Suppressor macrophage treated with lipopolysaccharide for 1 hour (primary cell): ENCODE data around the gene ARHGEF6.
A peak's percentile ranks its signal among the peaks of the same experiment; 100 is the strongest.
"Not testable (repeated sequence)": the region's sequence is repeated elsewhere in the genome, so short reads cannot be mapped to it uniquely, and the experiment has no call there.

Source experiments
- DNase-seq, 3 donors: peaks; one replicate each; pipeline ENCODE4 v3.0.0-alpha.2; 2020 to 2022

ARHGEF6 gene

GRCh38 chrX:136780241-136780640, 491 bp downstream of the ARHGEF6 start:
- no peak for DNase-seq

- peak; percentile 47 to 59 (median 50) for DNase-seq
Observed at GRCh38 chrX:136779346-136779781, 1.4 kb downstream of the ARHGEF6 start.

DNA sequence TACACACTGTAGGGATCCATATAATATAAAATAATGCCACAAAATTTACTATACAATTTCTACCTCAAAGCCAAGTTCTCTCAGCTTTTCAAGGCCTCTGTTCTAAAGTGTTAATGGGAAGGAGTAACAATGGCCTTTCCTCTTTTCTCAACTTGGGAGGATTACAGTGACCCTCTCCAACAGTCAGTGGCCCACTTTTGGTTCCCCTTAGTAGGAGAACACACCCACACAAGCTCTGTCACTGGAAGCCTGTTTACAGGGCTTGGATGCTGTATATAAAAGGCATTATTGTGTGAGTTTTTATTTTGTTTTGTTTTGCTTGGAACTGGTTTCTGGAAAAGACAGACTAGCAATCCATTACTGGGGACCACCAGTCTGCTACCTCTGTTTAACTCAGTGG, 1.8 kb downstream of the ARHGEF6 start:
- DNase-seq = peak; percentile 52 to 73 (median 52)

DNA sequence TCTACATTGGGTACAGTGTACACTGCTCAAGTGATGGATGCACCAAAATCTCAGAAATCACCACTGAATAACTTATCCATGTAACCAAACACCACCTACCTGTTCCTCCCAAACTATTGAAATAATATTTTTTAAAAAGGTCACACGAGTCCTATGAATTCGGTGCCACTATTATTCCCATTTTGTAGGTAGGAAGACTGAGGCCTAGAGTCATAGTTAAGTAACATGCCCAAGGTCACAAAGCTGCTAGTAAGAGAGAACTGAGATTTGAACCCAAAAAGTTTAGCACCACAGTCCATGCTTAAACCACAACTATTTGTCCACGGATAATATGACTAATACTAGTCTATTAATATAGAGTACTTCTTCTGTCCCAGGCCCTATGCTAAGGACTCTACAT, 2.7 kb downstream of the ARHGEF6 start:
- no peak for DNase-seq

DNA sequence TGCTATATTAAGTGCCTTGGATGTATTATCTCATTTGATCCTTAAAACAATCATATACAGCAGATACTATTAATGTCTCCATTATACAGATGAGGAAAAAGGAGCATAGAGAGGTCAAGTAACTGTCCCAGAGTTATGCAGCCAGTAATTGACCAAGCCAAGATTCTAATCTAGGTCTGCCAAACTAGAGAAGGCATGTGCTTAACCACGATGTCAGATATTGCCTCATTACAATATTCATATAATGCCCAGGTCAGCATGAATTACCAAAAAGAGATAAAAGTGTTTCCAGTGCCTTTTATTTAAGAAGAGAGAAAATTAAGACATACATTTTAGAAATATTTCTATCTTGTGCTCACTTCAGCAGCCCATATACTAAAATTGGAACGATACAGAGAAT, 7.1 kb downstream of the ARHGEF6 start:
- no peak for DNase-seq

DNA sequence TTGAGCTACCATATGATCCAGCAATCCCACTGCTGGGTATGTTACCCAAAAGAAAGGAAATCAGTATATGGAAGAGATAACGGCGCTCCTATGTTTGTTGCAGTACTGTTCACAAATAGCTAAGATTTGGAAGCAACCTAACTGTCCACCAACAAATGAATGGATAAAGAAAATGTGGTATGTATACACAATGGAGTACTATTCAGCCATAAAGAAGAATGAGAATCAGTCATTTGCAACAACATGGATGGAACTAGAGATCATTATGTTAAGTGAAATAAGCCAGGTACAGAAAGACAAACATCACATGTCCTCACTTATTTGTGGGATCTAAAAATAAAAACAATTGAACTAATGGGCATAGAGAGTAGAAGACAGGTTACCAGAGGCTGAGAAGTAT, 8.9 kb downstream of the ARHGEF6 start:
- not testable (repeated sequence) for DNase-seq

- peak; percentile 69 to 90 (median 72) for DNase-seq
Observed at GRCh38 chrX:136768469-136769084, 12.2 kb downstream of the ARHGEF6 start.

- peak; percentile 65 to 72 (median 66) for DNase-seq
Observed at GRCh38 chrX:136767104-136767941, 13.4 kb downstream of the ARHGEF6 start.

DNA sequence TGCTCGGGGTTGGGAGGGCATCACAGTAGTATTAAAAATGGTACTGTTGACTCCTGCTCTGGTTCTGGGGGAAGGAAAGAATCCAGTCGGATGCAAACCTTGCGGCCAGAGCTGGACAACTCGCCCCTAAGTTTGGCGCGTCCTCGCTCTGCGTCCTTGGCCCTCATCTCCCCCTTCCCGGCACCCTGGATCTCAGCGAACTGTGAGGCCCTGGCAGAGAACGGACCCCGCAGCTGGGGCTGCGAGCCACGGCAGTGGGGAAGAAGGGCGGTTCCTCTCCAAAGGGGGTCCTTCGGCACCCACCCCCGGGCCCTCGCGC, 14.0 kb downstream of the ARHGEF6 start:
- DNase-seq = no peak

DNA sequence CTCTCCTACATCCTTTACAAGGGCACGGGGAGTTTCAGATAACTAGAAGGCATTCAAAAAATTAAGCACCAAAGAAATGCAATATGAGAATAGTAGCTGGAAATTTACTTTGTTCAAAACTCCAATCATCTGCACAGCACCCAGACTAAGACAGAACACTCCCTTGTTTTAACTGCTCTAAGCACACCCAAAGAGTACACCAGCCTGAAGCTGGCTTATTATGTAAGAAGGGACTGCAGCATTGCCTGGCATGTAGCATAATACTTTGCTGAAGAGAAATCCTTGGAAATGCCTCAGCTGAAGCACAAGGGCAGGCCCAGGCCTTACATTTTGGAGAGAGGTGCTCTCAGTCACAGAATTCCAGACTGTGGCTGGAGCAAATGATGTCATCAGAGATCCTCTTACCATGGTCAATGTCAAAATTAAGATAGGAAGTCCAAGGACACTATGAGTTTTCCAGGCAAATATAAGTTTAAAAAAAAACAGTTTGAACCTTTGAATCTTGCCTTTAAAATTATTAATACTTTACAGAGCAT, 14.8 kb downstream of the ARHGEF6 start:
- no peak for DNase-seq

GRCh38 chrX:136764206-136764605, 16.5 kb downstream of the ARHGEF6 start:
- no peak for DNase-seq

- DNase-seq = no peak
Observed at GRCh38 chrX:136762820-136763452, 17.8 kb downstream of the ARHGEF6 start.

DNA sequence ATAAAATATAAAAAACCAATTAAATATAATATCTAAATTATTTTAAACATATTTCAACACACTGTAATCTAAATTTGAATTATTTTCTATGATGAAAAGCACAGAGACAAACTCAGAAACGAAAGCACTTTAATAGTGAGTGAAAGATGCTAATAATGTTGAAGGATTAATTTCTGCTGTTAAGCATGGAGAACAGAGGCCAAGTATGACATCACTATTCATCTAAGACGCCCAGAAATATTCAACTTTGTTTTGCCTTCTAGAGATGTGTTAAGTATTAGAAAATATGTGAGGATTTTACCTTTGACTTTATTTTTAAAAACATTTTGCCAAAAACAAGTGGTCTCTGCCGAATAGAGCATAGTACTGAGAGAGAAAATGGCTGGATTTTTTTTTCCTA, 19.3 kb downstream of the ARHGEF6 start:
- DNase-seq = no peak

DNA sequence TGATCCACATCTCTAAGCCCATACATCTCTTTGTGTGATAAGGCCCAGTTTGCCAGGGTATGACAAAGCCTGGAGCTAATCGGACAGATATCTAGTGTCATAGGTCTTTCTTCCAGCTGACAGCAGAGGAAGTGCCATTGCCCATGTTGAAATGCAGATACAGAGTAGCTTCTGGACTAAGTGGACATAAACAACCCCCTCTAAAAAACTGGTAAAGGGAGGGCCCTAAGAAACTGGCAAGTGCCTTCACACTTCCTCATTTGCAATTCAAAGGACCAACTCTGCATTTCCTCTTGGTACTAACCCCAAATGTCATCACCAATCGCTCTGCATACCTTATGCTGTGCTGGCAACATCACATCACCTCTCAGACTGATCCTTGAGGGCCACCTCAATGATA, 20.8 kb downstream of the ARHGEF6 start:
- peak in 1 of 3 donors; percentile 25 for DNase-seq

- no peak for DNase-seq
Observed at GRCh38 chrX:136755411-136755810, 25.3 kb downstream of the ARHGEF6 start.

DNA sequence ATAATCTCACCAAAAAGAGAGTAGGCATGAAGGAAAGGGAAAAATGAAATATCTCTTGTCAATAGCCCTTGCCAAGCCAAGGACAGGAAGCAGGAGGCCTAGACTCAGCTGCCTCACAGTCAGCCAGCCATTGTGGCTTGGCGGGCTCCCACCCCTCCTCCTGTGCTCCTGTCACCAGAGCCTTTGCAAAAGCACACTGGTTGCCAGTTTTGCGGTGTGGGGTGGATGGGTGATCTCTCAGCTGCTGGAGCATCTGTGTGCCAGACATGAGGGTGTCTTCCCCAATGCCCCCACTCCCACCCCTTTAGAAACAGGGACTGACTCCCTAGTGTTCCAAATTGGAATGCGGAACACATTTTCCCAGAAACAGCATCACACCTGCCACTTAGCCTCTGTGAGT, 26.1 kb downstream of the ARHGEF6 start:
- DNase-seq = no peak

DNA sequence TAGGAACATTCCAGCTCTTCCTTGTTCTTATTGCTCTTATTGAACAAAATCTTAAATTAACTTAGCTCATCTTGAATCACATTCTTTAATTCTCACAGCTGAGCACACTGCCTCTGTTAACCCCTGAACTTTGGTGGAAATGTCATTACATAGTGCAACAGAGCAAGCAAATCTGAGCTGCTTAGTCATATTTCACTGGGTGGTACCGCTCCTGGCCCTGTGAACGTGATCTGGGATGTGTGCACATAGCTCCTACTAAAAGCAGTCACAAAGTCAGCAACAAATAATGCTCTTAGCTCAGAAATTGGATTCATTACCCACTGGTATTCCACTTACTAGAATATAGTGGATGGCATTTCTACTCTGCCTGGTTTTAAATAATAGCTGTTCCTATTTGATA, 27.9 kb downstream of the ARHGEF6 start:
- DNase-seq = no peak

- DNase-seq = no peak
Observed at GRCh38 chrX:136752346-136752745, 28.4 kb downstream of the ARHGEF6 start.

- no peak for DNase-seq
Observed at GRCh38 chrX:136750364-136750763, 30.4 kb downstream of the ARHGEF6 start.

DNA sequence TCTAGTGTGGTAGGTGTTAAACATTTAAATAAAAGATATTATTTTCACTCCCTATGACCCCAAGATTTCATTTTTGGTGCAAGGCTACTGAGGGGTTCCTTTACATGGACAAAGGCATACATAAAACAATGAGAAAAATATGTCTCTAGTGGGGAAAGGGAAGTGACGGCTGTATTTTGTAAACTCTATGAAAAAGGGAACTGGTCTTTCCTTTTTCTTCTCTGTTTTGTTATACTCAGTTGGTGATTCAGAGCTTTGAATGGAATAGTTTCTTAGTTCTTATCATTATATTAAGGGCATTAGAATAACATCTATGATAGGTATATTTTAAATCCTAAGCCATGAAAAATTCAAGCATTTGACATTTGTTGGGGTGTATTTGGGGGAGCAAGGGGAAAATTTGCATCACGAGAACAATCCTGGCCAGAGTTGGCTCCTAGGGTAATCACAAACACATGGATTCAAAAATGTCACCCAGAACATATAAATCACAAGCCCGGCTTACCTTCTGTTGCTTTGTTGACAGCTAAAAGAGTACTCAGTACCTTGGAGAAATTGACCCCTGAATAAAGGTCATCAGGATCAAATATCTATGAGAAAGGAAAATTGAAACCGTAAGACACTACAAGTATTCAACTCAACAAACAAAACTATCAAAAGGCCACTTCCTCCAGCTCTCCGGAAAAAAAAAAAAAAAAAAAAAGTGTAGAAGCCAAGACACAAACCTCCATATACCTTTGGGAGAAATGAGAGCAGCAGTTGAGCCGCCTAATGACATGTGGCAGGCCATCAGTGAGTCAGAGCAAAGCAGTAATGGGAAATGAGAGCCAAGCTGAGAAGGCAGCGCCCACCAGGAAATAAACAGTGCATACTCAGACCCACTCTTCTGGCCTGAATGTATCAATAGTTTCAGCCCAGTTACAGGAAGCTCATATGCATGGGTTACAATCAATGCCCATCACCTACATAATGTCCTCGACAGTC, 33.4 kb downstream of the ARHGEF6 start:
- peak; percentile 44 to 74 (median 67) for DNase-seq

- DNase-seq = peak in 1 of 3 donors; percentile 31
Observed at GRCh38 chrX:136745215-136746173, 35.2 kb downstream of the ARHGEF6 start.
